Measurements from ENCODE around the gene SAPCD2. TPM values are rescaled to one million over a fixed set of nuclear protein-coding genes. Genes with fewer than 3 reads are reported as not detected.

SAPCD2 gene
- total and polyA plus RNA-seq, 2 experiments from 2014 or later = 13.4 to 60.3 TPM

GRCh38 chr9:137066096-137066861 is 4.1 kb downstream of the SAPCD2 start:
- no peaks in the 10 kb centered on the region; the same call in 2 of the 3 replicates for H3K9me3 Mint-ChIP-seq
- no peak overlapping the region for H3K4me3 Mint-ChIP-seq
- no peak overlapping the region for H3K4me3 ChIP-seq
- H3K9me2 ChIP-seq (ENCODE audit: insufficient read depth) = no peaks in the 10 kb centered on the region
- peaks cover 8% of the 10 kb centered on the region; the same call in 1 of the 2 replicates for H3K27me3 ChIP-seq (ENCODE audit: insufficient read depth)
- H3K4me1 ChIP-seq (ENCODE audit: insufficient read depth) = peaks cover 18% of the 10 kb centered on the region; the same call in 1 of the 2 replicates
- H3K36me3 Mint-ChIP-seq (ENCODE audit: low read depth) = no peaks in the 10 kb centered on the region; the same call in 1 of the 3 replicates
- H3K4me1 Mint-ChIP-seq = peaks cover 15% of the 10 kb centered on the region
- no peak overlapping the region for H3K4me2 ChIP-seq
- peaks cover 11% of the 10 kb centered on the region; the same call in 1 of the 2 replicates for H4K20me1 ChIP-seq (replicated peaks; ENCODE audit: insufficient read depth)
- peaks cover 8% of the 10 kb centered on the region for H3K27me3 Mint-ChIP-seq (ENCODE audit: insufficient read depth, low read depth, poor library complexity)
- no peak overlapping the region for H3K27ac Mint-ChIP-seq
- no peak for DNase-seq (ENCODE audit: low spot score)
- H3K79me2 ChIP-seq (replicated peaks; ENCODE audit: insufficient read depth) = peaks cover 10% of the 10 kb centered on the region; the same call in 1 of the 2 replicates
- peaks cover 13% of the 10 kb centered on the region; the same call in 1 of the 2 replicates for H3F3A ChIP-seq (replicated peaks; ENCODE audit: low read depth)
- no peak overlapping the region for H2AFZ ChIP-seq
- no peak for TF ChIP-seq POLR2AphosphoS5 (IDR thresholded peaks at IDR 0.05; ENCODE audit: low read depth)
- no peak for TF ChIP-seq ZNF331 (CRISPR knock-in tag; IDR thresholded peaks at IDR 0.05; ENCODE audit: low read depth)
- no peak for TF ChIP-seq ZNF114 (CRISPR knock-in tag; IDR thresholded peaks at IDR 0.05)
- no peak for TF ChIP-seq STAT1 (IDR thresholded peaks at IDR 0.05; ENCODE audit: unreplicated experiment)
- TF ChIP-seq CTCF (conservative IDR thresholded peaks at IDR 0.05; ENCODE audit: low read depth in 2 of 2) = no peak
- no peak for TF ChIP-seq NANOG (IDR thresholded peaks at IDR 0.05; ENCODE audit: borderline replicate concordance)
- no peak for TF ChIP-seq EZH2phosphoT487 (IDR thresholded peaks at IDR 0.05; ENCODE audit: unreplicated experiment)
- no peak for TF ChIP-seq ETS1 (IDR thresholded peaks at IDR 0.05)
- TF ChIP-seq JUNB (IDR thresholded peaks at IDR 0.05; ENCODE audit: unreplicated experiment) = no peak
- H3K36me3 ChIP-seq (ENCODE audit: insufficient read depth) = no peaks in the 10 kb centered on the region; the same call in 1 of the 2 replicates
- H3K27ac ChIP-seq (ENCODE audit: low read depth) = no peak overlapping the region
- no peak for ATAC-seq

- Histone ChIP-seq H3K27me3 (ENCODE audit: insufficient read depth) (peaks cover 9% of the 10 kb centered on the region; the same call in 1 of the 2 replicates), H3K4me2 (no peak overlapping the region), H2AFZ (no peak overlapping the region), H4K20me1 (replicated peaks; ENCODE audit: insufficient read depth) (peaks cover 11% of the 10 kb centered on the region; the same call in 1 of the 2 replicates), H3K27ac (ENCODE audit: low read depth) (no peak overlapping the region), H3K4me3 (no peak overlapping the region), H3K4me1 (ENCODE audit: insufficient read depth) (peaks cover 12% of the 10 kb centered on the region; the same call in 1 of the 2 replicates), H3F3A (replicated peaks; ENCODE audit: low read depth) (peaks cover 7% of the 10 kb centered on the region; the same call in 1 of the 2 replicates), H3K79me2 (replicated peaks; ENCODE audit: insufficient read depth) (peaks cover 10% of the 10 kb centered on the region; the same call in 1 of the 2 replicates), H3K9me2 (ENCODE audit: insufficient read depth) (no peaks in the 10 kb centered on the region), H3K36me3 (ENCODE audit: insufficient read depth) (no peaks in the 10 kb centered on the region; the same call in 1 of the 2 replicates)
- Mint-ChIP-seq H3K27me3 (ENCODE audit: insufficient read depth, low read depth, poor library complexity) (peaks cover 1% of the 10 kb centered on the region), H3K4me3 (no peak overlapping the region), H3K9me3 (no peaks in the 10 kb centered on the region), H3K4me1 (peaks cover 10% of the 10 kb centered on the region), H3K27ac (no peak overlapping the region), H3K36me3 (ENCODE audit: low read depth) (no peaks in the 10 kb centered on the region; the same call in 2 of the 3 replicates)
- DNase-seq (ENCODE audit: low spot score) = no peak
- no peak for ATAC-seq
- TF ChIP-seq EZH2 (IDR thresholded peaks at IDR 0.05; ENCODE audit: low read depth, unreplicated experiment) (no peak), CTCF (conservative IDR thresholded peaks at IDR 0.05; ENCODE audit: low read depth in 2 of 2) (no peak), JUNB (IDR thresholded peaks at IDR 0.05; ENCODE audit: unreplicated experiment) (no peak)
Observed at GRCh38 chr9:137065336-137065967, 4.9 kb downstream of the SAPCD2 start.
